ENCODE data around the gene EIF5AL1. TPM values are rescaled to one million over a fixed set of nuclear protein-coding genes. Genes with fewer than 3 reads are reported as not detected.

The EIF5AL1 gene
- total and polyA plus RNA-seq, 2 of the 8 experiments (the other 6 are each of a cell fraction or from before 2014, with no cell fraction given) = 1.7 to 2.2 TPM

DNA sequence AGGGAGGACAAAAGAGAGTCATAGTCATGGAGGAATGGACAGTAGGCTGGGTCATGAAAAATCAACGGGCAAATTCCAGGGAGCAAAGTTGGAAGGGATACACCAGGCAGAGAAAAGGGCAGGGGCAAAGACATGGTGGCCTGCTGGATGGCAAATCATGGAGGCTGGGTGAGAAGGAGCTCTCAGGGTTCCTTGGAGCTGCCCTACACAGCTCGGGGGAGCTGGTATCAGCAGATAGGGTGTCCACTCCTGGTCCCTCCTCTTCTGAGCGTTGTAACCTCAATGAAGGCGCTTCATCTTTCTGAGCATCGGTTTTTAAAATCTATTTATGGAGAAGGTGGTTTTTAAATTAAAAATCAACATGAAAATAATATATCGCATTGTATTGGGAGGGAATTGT lies 27.9 kb upstream of the EIF5AL1 start (continued):
- TF ChIP-seq, protein P1, sequence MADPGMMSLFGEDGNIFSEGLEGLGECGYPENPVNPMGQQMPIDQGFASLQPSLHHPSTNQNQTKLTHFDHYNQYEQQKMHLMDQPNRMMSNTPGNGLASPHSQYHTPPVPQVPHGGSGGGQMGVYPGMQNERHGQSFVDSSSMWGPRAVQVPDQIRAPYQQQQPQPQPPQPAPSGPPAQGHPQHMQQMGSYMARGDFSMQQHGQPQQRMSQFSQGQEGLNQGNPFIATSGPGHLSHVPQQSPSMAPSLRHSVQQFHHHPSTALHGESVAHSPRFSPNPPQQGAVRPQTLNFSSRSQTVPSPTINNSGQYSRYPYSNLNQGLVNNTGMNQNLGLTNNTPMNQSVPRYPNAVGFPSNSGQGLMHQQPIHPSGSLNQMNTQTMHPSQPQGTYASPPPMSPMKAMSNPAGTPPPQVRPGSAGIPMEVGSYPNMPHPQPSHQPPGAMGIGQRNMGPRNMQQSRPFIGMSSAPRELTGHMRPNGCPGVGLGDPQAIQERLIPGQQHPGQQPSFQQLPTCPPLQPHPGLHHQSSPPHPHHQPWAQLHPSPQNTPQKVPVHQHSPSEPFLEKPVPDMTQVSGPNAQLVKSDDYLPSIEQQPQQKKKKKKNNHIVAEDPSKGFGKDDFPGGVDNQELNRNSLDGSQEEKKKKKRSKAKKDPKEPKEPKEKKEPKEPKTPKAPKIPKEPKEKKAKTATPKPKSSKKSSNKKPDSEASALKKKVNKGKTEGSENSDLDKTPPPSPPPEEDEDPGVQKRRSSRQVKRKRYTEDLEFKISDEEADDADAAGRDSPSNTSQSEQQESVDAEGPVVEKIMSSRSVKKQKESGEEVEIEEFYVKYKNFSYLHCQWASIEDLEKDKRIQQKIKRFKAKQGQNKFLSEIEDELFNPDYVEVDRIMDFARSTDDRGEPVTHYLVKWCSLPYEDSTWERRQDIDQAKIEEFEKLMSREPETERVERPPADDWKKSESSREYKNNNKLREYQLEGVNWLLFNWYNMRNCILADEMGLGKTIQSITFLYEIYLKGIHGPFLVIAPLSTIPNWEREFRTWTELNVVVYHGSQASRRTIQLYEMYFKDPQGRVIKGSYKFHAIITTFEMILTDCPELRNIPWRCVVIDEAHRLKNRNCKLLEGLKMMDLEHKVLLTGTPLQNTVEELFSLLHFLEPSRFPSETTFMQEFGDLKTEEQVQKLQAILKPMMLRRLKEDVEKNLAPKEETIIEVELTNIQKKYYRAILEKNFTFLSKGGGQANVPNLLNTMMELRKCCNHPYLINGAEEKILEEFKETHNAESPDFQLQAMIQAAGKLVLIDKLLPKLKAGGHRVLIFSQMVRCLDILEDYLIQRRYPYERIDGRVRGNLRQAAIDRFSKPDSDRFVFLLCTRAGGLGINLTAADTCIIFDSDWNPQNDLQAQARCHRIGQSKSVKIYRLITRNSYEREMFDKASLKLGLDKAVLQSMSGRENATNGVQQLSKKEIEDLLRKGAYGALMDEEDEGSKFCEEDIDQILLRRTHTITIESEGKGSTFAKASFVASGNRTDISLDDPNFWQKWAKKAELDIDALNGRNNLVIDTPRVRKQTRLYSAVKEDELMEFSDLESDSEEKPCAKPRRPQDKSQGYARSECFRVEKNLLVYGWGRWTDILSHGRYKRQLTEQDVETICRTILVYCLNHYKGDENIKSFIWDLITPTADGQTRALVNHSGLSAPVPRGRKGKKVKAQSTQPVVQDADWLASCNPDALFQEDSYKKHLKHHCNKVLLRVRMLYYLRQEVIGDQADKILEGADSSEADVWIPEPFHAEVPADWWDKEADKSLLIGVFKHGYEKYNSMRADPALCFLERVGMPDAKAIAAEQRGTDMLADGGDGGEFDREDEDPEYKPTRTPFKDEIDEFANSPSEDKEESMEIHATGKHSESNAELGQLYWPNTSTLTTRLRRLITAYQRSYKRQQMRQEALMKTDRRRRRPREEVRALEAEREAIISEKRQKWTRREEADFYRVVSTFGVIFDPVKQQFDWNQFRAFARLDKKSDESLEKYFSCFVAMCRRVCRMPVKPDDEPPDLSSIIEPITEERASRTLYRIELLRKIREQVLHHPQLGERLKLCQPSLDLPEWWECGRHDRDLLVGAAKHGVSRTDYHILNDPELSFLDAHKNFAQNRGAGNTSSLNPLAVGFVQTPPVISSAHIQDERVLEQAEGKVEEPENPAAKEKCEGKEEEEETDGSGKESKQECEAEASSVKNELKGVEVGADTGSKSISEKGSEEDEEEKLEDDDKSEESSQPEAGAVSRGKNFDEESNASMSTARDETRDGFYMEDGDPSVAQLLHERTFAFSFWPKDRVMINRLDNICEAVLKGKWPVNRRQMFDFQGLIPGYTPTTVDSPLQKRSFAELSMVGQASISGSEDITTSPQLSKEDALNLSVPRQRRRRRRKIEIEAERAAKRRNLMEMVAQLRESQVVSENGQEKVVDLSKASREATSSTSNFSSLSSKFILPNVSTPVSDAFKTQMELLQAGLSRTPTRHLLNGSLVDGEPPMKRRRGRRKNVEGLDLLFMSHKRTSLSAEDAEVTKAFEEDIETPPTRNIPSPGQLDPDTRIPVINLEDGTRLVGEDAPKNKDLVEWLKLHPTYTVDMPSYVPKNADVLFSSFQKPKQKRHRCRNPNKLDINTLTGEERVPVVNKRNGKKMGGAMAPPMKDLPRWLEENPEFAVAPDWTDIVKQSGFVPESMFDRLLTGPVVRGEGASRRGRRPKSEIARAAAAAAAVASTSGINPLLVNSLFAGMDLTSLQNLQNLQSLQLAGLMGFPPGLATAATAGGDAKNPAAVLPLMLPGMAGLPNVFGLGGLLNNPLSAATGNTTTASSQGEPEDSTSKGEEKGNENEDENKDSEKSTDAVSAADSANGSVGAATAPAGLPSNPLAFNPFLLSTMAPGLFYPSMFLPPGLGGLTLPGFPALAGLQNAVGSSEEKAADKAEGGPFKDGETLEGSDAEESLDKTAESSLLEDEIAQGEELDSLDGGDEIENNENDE (IDR thresholded peaks at IDR 0.05; ENCODE audit: insufficient replicate concordance, low read length) = no peak
- TF ChIP-seq RNF2 (IDR thresholded peaks at IDR 0.05; ENCODE audit: borderline replicate concordance, low read depth, low read length, missing control alignments, poor library complexity, severe bottlenecking) = no peak
- TF ChIP-seq RBBP5 (IDR thresholded peaks at IDR 0.05; ENCODE audit: borderline replicate concordance, low read depth, low read length) = no peak
- TF ChIP-seq, protein P2, sequence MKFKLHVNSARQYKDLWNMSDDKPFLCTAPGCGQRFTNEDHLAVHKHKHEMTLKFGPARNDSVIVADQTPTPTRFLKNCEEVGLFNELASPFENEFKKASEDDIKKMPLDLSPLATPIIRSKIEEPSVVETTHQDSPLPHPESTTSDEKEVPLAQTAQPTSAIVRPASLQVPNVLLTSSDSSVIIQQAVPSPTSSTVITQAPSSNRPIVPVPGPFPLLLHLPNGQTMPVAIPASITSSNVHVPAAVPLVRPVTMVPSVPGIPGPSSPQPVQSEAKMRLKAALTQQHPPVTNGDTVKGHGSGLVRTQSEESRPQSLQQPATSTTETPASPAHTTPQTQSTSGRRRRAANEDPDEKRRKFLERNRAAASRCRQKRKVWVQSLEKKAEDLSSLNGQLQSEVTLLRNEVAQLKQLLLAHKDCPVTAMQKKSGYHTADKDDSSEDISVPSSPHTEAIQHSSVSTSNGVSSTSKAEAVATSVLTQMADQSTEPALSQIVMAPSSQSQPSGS (IDR thresholded peaks at IDR 0.05; ENCODE audit: low read length) = no peak
- no peak for TF ChIP-seq SAP30 (IDR thresholded peaks at IDR 0.05; ENCODE audit: insufficient read depth, insufficient replicate concordance, low read length)
- no peak for TF ChIP-seq POU5F1 (IDR thresholded peaks at IDR 0.05; ENCODE audit: low read depth, low read length)
- no peak for TF ChIP-seq KDM5A (IDR thresholded peaks at IDR 0.05; ENCODE audit: low read length)
- no peak for TF ChIP-seq ZNF274 (IDR thresholded peaks at IDR 0.05; ENCODE audit: borderline replicate concordance, extremely low read depth, low read length)
- TF ChIP-seq TCF12 (IDR thresholded peaks at IDR 0.05; ENCODE audit: low read depth, low read length) = no peak
